NCI-H2171 (cell line): Measurements from ENCODE around the gene PROSER2.

Experiments
- DNase-seq: peaks from one replicate; lab custom pipeline; 2025; lab: John Stamatoyannopoulos, UW

The PROSER2 gene

GRCh38 chr10:11869219-11869618, 46.1 kb downstream of the PROSER2 start:
- no peak for DNase-seq

- DNase-seq = no peak
Measured at GRCh38 chr10:11869743-11870460, 46.7 kb downstream of the PROSER2 start.

- DNase-seq = no peak
Measured at GRCh38 chr10:11870461-11870780, 47.3 kb downstream of the PROSER2 start.

DNA sequence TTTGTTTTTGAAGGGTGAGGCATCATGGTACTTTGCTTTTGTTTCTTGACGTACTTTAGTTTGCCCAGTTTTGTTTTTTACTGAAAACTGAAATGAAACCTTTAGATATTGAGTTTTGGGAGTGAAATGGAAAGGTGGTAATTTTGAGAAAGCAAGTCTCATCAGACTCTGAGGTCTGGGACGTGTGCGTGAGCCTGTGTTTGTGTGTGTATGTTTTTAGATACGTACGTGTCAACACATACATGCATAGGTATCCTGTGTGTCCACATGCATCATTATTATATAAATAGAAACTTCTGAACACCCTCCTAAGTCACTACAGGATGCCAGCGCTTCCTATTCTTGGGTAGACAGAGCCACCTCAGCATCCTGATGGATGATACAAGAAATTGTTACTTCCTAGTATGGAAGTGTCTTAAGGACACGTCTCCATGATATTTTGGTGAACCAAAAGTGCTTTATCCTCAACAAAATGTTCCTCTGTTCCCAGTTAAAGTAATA, 47.8 kb downstream of the PROSER2 start:
- DNase-seq = no peak

DNA sequence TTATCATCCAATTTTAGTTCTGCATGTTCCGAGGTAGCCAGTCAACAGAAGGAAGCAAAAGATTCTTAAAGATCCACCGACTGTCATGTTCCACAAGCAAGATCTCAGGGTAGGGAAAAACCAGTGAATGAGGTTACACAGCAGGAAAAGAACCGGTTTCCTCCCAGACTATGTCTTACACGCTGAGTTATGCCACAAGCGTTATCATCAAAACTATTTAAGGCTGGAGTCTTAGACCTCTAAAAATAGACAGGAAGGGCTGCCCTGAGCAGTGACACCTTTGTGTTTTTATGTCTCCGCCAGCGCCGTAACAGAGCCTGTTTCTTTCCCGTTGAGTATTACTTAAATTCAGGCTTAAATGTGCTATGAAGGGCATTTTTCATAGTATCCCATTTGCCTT, 48.3 kb downstream of the PROSER2 start:
- DNase-seq = no peak

DNA sequence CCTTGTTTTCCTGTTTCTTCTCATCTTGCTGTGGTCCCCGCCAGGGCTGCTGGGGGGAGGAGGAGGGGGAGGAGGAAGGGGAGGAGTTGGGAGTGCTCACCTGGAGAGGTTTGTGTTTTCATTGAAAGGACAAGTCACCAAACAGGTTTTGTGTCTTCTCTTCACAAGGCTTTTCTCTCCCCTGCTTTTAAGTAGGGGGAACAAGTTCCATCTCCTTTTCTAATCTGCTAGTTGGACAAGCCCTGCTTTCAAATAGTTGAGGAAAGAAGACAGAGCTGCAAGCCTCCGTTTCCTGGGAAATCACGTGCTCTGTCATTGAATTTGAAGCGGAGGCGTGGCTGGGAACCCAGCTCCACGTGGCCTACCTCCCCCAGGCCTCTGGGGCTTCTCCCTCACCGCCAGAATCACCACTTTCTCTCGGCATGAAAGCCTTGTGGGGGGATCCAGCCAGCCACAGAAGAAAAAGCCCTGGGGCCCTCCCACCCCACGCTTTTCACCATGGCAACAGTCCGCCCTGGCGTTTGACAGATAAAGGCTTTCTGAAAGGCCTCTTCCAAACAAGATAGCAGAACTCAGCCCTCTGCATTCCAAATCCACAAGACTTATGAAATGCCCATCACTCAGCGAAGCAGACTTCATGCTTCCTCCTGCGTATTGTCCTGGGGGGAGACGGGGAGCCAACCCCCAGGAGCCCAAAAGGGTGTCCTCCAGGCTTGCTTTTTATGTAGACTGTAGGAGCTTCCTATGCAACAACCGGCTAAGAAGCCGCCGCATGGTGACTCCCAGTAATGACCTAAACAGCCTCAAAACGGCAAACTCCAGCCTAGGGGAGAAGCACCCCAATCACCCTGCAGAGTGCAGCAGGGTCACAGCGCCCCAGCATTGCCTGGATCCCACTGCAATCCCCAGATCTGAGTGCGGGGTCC, 51.7 kb downstream of the PROSER2 start:
- DNase-seq = no peak

- no peak for DNase-seq
Measured at GRCh38 chr10:11875494-11876281, 52.5 kb downstream of the PROSER2 start.

DNA sequence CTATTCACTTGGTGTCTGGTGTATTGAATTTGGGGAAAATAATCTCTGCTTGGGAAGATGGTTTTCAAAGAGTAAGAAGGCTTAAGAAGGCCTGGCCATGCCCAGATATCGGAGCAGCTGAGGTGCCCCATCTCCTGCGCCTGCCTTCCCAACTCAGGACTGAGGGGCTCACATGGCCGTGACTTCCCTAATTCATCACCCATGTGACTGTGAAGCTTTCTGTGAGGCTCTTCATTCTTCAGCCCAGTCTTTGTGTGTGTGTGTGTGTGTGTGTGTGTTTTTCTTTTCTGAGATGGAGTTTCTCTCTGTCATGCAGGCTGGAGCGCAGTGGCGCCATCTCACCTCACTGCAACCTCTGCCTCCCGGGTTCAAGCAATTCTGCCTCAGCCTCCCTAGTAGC, 53.2 kb downstream of the PROSER2 start:
- DNase-seq = no peak

DNA sequence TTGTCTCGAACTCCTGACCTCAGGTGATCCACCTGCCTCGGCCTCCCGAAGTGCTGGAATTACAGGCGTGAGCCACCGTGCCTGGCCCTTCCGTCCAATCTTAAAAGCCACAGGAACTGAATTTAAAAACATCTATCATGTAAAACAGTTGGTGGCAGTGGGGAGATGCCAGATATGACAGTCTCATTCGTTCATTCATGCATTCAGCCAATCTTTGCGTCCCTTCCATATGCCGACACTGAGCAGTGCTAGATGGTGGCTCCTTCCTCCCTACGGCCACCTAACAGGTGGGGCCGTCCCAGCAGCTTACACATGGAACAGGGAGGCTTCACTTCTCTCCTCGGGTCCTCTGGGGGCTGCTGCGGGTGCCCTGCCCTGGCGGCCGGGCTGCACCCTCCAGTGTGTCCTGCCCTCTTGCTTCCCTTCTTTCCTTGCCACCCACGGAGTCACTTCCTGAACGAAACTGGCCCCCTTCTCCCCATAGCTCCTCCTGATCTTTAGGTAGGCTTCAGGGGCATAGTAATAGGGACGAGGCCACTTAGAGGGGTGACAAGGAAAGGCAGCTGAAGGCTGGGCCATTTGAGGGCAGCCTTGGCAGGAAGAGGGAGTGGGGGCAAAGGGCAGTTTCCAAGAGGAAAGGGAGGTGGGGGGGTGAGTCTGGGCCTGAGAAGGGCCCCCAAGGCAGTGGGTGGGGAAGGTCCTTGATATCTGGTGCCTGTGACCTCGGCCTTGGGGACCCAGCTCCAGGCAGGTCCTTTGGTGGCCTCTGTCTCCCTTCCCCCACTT, 53.8 kb downstream of the PROSER2 start:
- no peak for DNase-seq

DNA sequence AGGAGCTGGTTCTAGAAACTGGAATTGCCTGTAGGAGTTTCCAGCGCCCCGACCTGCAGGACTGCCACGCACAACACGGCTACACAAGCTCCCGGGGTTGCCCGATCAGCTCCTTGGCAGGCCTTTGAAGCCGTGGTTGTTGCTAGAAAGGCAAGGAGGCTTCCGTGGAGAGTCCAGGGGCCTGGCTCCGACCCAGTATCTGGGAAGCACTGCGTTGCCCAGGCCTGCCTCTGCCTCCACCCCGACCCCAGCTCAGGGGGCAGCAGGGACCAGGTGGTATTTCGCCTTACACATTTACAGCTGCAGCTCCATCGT, 54.4 kb downstream of the PROSER2 start:
- no peak for DNase-seq

DNA sequence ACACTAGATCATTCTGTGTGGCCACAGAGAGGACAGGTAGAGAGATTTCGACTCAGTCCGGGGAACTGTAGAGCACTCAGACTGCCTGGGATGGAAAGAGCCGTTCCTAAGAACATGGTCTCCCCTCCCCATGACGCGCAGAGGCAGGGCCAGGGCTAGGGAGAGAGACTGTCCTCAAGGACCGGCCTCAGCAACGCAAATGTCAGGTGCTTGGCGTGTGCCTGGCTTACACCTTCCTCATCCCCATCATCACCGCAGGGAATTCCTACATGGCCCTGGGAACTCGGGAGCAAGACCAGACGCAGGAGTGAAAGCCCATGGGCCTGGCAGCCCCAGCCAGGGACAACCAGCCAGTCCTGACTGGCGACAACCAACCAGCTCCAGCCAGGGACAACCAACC, 55.6 kb downstream of the PROSER2 start:
- no peak for DNase-seq

DNA sequence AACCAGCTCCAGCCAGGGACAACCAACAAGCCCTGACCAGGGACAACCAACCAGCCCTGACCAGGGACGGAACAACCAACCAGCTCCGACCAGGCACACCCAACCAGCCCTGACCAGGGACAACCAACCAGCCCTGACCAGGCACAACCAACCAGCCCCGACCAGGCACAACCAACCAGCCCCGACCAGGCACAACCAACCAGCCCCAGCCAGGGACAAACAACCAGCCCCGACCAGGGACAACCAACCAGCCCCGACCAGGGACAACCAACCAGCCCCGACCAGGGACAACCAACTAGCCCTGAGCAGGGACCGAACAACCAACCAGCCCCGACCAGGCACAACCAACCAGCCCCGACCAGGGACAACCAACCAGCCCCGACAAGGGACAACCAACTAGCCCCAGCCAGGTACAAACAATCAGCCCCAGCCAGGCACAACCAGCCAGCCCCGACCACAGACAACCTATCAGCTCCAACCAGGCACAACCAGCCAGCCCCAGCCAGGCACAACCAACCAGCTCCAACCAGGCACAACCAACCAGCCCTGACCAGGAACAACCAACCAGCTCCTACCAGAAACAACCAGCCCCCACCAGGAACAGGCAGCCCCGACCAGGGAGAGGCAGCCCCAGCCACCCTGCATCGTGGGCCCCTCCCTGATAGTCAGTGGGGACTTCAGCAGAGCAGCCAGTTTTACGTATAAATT, 56.4 kb downstream of the PROSER2 start:
- no peak for DNase-seq

DNA sequence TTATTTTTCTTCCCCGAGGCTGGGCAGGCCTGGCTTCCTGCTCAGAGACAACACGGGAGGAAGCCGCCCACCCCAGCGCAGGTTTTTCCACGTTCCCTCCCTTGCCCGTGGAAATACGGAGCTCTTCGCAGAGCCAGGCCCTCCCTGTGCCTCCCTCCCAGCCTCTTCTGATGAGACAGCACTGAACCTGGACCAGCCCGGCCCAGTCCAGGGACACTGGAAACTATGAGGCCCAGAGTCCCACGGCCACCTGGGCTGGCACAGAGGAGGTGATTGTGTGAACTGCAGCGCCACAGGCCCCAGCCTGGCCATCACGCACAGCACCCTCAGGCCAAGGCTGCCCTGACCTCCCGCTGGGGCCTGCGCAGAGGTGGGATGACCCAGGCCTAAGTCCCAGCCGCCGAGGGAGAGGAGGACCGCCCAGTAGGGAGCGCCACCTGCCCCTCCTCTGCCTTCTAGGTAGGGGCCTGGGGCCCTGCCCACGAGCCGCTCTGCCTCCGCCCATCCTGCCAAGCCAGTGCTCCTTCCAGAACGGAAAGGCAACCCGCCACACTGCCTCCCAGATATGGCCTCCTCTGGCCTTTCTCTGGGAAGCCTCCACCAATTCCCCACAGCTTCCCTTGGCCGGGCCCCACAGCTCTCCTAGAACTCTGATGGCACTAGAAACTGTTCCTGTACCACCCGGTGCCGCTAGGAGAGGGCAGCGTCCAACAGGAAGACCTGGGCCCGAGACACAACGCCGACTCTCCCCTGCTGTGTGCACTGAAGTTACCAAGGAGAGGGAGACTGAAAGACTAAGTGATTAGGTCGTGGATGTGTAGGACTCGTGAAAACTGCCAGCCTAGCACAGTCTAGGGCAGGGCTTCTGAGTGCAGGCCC, 57.2 kb downstream of the PROSER2 start:
- DNase-seq = no peak

DNA sequence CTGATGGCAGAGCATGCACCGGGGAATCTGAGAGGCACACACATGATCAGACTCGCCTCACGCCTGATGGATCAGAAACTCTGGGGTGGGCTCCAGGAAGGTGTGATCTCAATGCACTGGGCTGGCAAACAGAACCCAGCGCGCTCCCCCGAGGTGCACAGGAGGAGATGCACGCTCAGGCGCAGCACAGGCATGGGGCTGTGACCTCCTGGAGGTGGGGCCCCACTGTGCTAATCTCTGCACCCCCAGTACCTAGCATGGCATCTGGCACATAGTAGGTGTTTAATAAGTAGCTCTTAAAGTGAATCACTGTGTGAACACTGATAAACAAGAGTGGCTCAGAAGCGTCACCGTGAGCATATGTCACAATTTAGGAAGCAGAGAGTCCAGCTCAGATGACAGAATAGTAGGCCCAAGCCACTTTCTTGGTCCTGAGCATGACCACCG, 57.9 kb downstream of the PROSER2 start:
- no peak for DNase-seq

GRCh38 chr10:11881477-11882417, 58.6 kb downstream of the PROSER2 start:
- DNase-seq = no peak

DNA sequence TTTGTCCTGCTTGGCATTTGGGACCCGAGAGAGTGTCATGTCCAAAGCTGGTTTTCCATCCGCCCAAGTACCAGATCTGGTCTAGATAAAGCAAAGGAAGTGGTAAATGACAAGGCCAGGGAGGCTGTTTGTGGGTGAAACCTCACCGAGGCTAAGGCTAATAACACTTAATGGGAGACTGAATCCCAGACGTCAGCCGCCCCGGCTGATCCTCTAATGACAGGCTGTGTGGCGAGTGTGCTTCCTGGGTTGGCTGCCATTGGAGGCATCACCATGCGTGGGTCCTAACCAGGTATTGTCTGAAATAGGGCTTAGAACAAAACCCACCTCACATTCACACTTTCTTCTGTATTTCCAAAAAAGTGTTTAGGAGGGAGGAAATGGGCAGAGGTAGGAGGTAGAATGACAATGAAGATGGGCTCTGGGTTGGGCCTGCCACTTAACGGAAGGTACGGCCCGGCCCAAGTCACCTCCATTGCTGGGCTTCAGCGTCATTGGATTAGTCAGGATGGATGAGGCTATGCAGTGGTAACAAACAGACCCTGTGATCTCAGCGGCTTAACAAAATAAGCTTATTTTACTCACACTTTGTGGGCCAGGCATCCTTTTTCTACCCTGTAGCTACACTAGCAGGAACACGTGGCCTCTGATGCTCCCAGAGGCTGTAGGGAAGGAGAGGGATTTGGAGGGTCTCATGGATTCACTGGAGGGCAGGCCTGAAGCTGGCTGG, 59.7 kb downstream of the PROSER2 start:
- DNase-seq = no peak

DNA sequence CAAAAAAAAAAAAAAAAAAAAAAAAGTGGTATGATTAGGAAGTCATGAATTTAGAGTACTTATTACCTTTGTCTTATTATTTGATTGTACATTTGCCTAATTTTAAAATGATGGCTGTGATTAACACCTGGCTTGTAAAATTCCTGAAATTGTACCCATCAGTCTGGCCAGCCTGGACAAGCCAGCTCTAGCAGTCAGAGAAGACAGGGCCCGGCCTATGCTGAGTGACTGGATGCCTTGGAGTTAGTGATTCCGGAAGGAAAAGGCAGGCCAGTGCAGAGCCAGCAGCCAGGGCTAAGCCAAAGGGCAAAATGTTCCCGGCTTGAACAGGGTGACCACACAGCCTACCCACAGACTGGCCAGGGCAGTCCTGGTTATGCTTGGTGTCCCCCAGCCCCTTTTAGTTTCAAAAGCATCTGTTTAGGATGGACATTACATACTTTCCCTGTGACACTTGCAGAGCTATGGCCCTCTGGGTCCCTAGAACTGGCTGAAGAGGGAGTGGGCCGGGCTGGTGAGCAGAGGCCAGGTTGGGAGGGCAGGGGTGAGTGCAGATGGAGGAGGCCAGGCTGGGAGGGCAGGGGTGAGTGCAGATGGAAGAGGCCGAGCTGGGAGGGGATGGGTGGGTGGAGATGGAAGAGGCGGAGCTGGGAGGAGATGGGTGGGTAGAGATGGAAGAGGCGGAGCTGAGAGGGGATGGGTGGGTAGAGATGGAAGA, 61.7 kb downstream of the PROSER2 start:
- no peak for DNase-seq
